HUES64 (cell line): ENCODE data around the gene CLSTN2.

Source experiments
- H3K27ac ChIP-seq: 2 replicates; pipeline ENCODE4 v1.7.0; 2013; ENCODE audit warnings: low read depth, low read length, inconsistent platforms
- H3K27me3 ChIP-seq: 2 replicates; pipeline ENCODE4 v1.6.1; 2013; ENCODE audit warnings: mild to moderate bottlenecking, low read length; ENCODE audit not compliant: insufficient read depth
- H3K36me3 ChIP-seq: 2 replicates; pipeline ENCODE4 v1.6.1; 2013; ENCODE audit warnings: mild to moderate bottlenecking, low read length; ENCODE audit not compliant: insufficient read depth
- H3K4me1 ChIP-seq: 2 replicates; pipeline ENCODE4 v1.6.1; 2013; ENCODE audit warnings: mild to moderate bottlenecking, low read length, moderate library complexity; ENCODE audit not compliant: insufficient read depth
- H3K4me3 ChIP-seq: 2 replicates; pipeline ENCODE4 v1.5.1; 2013; ENCODE audit warnings: mild to moderate bottlenecking, low read length, moderate library complexity
- H3K9ac ChIP-seq: 2 replicates; pipeline ENCODE4 v1.6.1; 2013; ENCODE audit warnings: mild to moderate bottlenecking, low read depth, low read length
- H3K9me3 ChIP-seq: 2 replicates; pipeline ENCODE4 v1.6.1; 2013; ENCODE audit warnings: low read depth, low read length; ENCODE audit not compliant: insufficient read depth
- WGBS: fragments of 150-250, 120-280 bp; methylation state at CpG from one replicate; pipeline ENCODE4 v1.1.7; 2013; ENCODE audit warnings: missing lambda C conversion rate; 5-methylcytosine and 5-hydroxymethylcytosine counted together

The CLSTN2 gene

DNA sequence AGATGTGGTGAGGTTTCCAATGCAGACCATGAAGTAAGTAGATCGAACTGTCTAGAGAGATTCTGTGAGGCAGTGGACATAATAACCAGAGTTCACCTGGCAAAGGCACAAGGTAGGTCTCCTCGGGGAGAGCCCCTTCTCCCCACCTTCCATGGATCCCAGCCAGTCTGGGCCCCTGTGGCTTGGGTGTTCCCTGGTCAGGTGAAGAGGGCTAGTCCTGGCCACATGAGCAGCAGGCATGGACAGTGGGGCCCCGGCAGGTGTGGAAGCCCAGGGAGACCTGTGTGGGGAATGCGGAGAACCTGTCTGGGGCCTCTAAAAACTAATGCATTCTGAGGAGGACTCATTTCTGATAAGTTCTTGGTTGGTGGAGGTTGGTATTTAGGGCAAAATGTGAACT, 501.4 kb downstream of the CLSTN2 start:
- Histone ChIP-seq H3K36me3 (no peaks in the 10 kb centered on the region), H3K27ac (no peak overlapping the region), H3K9me3 (no peaks in the 10 kb centered on the region), H3K9ac (no peak overlapping the region), H3K27me3 (no peaks in the 10 kb centered on the region), H3K4me1 (no peaks in the 10 kb centered on the region), H3K4me3 (no peak overlapping the region)
- WGBS, result 98% methylated on average over 4 of the region's 4 CpGs

DNA sequence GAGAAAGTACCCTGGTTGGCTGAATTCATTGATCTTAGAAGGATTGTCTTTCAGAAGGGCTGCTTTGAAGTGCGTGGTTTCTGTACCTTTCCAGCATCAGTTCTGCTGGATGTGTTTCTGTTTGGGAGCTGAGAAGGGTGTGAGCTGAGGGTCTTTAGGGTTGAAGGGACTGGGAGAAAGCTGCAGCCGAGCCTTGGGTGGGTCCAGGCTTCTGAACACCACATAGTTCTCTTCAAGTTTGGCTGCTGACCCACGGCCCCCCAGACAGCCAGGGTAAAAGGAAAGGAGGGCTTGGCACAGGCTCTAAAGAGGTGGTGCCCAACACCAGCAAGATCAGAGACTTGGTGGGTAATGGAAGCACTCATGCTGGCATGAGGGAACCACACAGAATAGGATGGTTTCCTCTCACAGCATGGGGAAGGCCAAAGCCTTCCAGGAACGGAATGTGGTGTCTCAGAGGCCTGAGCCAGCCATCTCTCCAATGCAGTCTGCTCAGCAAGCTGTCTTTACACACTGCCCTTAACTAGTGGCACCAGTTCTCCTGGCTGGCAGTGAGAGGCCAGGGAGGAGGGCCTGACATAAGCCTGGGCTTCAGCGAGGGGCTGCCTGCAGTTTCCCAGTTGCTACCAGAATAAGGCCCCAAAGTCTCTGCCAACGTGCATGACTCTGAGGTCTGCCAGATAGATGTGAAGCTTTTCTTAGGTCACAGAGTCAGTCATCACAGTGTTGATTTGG, 503.9 kb downstream of the CLSTN2 start:
- no peak overlapping the region for H3K4me3 ChIP-seq
- H3K4me1 ChIP-seq, result no peaks in the 10 kb centered on the region
- H3K9ac ChIP-seq, result no peak overlapping the region
- H3K27ac ChIP-seq, result no peak overlapping the region
- no peaks in the 10 kb centered on the region for H3K36me3 ChIP-seq
- no peaks in the 10 kb centered on the region for H3K27me3 ChIP-seq
- WGBS, result 73% methylated on average over 6 of the region's 6 CpGs
- H3K9me3 ChIP-seq, result no peaks in the 10 kb centered on the region

DNA sequence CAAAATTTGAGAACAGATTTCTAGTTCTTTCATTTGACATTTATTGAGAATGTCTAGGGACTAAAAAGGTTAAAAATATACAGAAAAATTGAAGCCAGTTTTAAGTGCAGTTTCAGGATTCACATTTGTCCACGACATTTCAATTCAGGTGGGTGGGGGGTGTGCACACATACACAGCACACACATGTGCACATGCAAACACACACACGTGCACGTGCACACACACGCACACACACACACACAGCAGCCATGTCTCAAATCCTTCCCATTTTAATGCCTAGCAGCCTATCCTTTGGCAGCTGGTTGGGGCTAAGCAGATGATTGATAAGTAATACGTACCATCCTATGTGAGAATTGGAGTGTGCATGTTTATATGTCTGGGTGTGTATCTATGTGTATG, 504.5 kb downstream of the CLSTN2 start:
- no peaks in the 10 kb centered on the region for H3K9me3 ChIP-seq
- 87% methylated on average over 5 of the region's 5 CpGs for WGBS
- no peak overlapping the region for H3K27ac ChIP-seq
- H3K4me3 ChIP-seq, result no peak overlapping the region
- H3K36me3 ChIP-seq, result no peaks in the 10 kb centered on the region
- no peaks in the 10 kb centered on the region for H3K4me1 ChIP-seq
- no peak overlapping the region for H3K9ac ChIP-seq
- H3K27me3 ChIP-seq, result no peaks in the 10 kb centered on the region

DNA sequence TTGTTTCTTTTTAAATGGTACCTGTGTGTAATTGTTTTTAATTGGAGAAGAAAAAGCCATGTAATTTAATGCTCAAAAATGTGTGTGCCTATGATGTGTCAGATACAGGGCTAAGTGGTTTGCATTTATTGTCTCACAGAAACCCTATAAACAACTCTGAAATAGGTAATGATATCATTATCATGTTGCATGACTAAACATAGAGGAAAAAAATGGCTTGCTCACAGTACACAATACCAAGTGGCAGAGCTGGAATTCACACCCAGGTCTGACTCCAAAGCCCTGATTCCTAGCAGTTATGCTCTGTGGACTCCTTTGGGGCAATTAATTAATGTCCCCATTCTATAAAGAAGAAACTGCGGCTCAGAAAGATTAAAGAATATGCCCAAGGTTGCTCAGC, 505.5 kb downstream of the CLSTN2 start:
- H3K36me3 ChIP-seq, result no peaks in the 10 kb centered on the region
- no peaks in the 10 kb centered on the region for H3K27me3 ChIP-seq
- H3K9me3 ChIP-seq, result no peaks in the 10 kb centered on the region
- WGBS, result 94% methylated on average over 1 of the region's 1 CpG
- no peaks in the 10 kb centered on the region for H3K4me1 ChIP-seq
- no peak overlapping the region for H3K4me3 ChIP-seq
- no peak overlapping the region for H3K27ac ChIP-seq
- no peak overlapping the region for H3K9ac ChIP-seq

DNA sequence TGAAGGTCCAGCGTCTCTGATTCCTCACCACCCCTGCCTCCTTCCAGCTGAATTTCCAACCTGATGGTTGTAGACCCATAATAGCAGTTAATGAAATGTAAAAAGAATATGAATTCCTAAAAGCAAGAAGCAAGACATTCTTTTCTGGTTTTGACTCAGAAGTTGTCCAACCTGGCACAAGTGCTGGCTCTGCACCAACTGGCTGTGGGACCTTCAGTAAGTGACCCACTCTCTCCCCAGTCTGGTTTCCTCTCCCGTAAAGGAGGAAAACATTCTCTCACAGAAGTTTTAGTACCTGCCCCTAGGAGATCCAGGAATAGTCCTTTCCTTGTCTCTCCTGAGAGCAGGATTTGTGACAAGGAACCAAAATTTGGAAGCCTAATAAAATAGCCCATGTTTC, 506.0 kb downstream of the CLSTN2 start:
- Histone ChIP-seq H3K4me1 (no peaks in the 10 kb centered on the region), H3K9me3 (no peaks in the 10 kb centered on the region), H3K4me3 (no peak overlapping the region), H3K27me3 (no peaks in the 10 kb centered on the region), H3K27ac (no peak overlapping the region), H3K9ac (no peak overlapping the region), H3K36me3 (no peaks in the 10 kb centered on the region)
- 85% methylated on average over 2 of the region's 2 CpGs for WGBS

DNA sequence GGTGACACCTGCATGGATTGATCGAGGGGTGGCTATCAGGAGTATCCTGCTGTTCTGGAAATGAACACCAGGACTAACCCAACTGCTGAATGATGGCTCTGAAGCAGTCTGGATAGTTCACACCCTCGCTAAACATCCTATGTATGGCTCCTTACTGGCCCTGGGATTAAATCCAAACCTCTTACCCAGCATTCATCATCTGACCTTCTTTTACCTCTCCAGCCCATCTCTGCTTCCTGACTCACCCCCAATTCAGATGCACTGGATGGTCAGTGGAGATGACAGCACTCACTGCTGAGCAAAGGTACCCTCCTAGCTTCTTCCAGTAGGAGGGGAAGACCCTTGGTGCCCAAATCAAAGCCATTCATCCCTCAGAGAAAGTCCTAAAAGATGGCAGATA, 507.6 kb downstream of the CLSTN2 start:
- no peaks in the 10 kb centered on the region for H3K4me1 ChIP-seq
- H3K4me3 ChIP-seq, result no peak overlapping the region
- no peaks in the 10 kb centered on the region for H3K36me3 ChIP-seq
- no peak overlapping the region for H3K27ac ChIP-seq
- H3K9me3 ChIP-seq, result no peaks in the 10 kb centered on the region
- no peak overlapping the region for H3K9ac ChIP-seq
- H3K27me3 ChIP-seq, result no peaks in the 10 kb centered on the region
- WGBS, result 97% methylated on average over 2 of the region's 2 CpGs

DNA sequence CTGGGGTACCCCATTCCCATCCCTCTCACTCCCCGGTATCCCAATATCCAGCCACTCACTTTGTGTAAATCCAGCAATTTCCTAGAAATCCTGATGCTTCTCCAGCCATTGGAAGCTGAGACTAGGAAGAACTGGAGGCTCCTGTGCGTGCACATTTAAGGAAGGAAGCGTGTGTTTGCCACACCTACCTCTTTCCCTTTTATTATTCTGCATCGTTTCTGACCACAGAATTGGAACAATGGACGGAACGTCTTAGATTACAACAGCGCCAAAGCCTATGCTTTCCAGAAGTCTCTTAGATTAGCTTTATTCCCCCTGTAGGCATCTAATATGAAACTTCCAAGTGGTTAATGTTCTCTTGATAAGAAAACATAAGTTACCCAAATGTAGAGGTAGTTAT, 508.1 kb downstream of the CLSTN2 start:
- WGBS, result 91% methylated on average over 7 of the region's 7 CpGs
- Histone ChIP-seq H3K27me3 (no peaks in the 10 kb centered on the region), H3K4me1 (no peaks in the 10 kb centered on the region), H3K4me3 (no peak overlapping the region), H3K9me3 (no peaks in the 10 kb centered on the region), H3K27ac (no peak overlapping the region), H3K9ac (no peak overlapping the region), H3K36me3 (no peaks in the 10 kb centered on the region)

DNA sequence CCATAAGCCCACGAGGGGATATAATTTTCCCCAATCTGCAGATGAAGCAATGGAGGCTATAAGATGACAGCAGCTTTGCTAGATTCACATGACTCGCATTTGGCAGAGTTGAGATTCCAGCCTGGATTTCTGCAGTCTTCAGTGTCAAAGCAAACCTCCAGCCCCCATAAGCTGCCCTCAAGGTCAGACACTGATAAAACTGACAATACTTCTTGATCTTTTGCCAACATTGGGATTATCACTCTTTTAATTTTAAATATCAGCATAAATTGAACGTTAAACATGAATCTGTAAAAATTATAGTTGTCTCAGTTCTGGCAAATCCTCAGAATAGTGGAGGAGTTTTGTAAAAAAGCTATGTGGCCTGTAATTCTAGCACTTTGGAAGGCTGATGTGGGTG, 508.8 kb downstream of the CLSTN2 start:
- H3K9me3 ChIP-seq, result no peaks in the 10 kb centered on the region
- WGBS, result 75% methylated on average over 3 of the region's 3 CpGs
- H3K36me3 ChIP-seq, result no peaks in the 10 kb centered on the region
- H3K27me3 ChIP-seq, result no peaks in the 10 kb centered on the region
- H3K27ac ChIP-seq, result no peak overlapping the region
- H3K9ac ChIP-seq, result no peak overlapping the region
- no peaks in the 10 kb centered on the region for H3K4me1 ChIP-seq
- no peak overlapping the region for H3K4me3 ChIP-seq

DNA sequence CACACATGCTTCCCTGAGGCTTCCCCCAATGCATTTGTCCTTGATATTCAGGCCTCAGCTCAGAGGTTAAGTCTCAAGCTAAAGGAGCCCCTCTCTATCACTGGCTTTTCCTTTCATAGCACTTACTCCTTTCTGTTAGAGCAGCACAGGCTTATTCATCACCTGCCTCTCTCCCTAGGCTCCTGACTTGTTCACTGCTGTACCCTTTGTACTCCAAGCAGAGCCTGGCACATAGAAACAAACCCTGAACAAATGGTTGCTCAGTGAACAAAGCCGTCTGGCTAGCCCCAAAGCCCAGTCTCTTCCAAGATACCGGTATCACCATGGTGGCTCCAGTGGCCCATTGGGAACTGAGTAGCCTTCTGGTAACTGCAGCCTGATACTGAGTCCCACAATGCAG, 511.7 kb downstream of the CLSTN2 start:
- Histone ChIP-seq H3K9me3 (no peaks in the 10 kb centered on the region), H3K27me3 (no peaks in the 10 kb centered on the region), H3K4me3 (no peak overlapping the region), H3K27ac (no peak overlapping the region), H3K9ac (no peak overlapping the region), H3K36me3 (no peaks in the 10 kb centered on the region), H3K4me1 (no peaks in the 10 kb centered on the region)
- 93% methylated on average over 2 of the region's 2 CpGs for WGBS

DNA sequence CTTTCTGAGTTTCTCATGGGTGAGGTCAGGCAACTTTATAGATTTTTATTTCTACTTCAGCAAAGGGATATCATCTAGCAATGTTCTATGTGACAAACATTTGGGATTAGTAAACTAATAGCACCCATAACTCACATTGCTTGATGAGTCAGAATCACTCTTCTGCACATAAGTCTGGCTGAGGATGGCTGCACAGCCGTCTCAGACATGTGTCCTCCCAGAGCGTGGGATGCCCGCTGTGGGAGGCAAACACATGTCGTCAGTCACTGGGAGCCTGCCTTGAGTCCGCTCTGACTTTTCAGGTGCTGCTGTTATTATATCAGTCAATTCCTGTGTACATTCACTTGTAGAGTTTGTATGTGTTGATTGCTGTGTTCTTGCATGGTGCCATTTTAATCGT, 512.2 kb downstream of the CLSTN2 start:
- Histone ChIP-seq H3K27me3 (no peaks in the 10 kb centered on the region), H3K27ac (no peak overlapping the region)

DNA sequence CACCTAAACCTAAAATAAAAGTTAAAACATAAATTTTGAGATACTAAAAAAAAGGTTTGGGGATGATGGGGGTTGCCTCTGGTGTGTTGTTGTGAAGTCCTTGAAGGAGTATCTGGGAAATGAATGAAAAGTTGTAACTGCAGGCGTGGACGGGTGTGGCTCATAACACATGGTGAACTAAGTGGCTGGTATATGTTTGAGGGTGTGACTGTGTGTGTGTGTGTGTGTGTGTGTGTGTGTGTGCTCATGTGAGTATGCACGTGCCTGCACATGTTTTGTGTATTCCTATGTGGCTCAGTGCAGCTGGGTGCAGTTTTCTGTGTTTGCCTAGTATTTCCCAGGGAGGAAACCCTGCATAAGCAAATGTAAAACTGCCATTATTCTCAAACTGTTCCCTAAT, 513.0 kb downstream of the CLSTN2 start:
- Histone ChIP-seq H3K4me3 (no peak overlapping the region), H3K27me3 (no peaks in the 10 kb centered on the region), H3K27ac (no peak overlapping the region), H3K36me3 (no peaks in the 10 kb centered on the region), H3K4me1 (no peaks in the 10 kb centered on the region), H3K9ac (no peak overlapping the region), H3K9me3 (no peaks in the 10 kb centered on the region)
- 86% methylated on average over 3 of the region's 3 CpGs for WGBS

More for the DNA sequence above, 512.2 kb downstream of the CLSTN2 start:
- WGBS, result 93% methylated on average over 6 of the region's 6 CpGs
- no peaks in the 10 kb centered on the region for H3K9me3 ChIP-seq
- H3K4me3 ChIP-seq, result no peak overlapping the region
- no peaks in the 10 kb centered on the region for H3K36me3 ChIP-seq
- H3K4me1 ChIP-seq, result no peaks in the 10 kb centered on the region
- no peak overlapping the region for H3K9ac ChIP-seq
